GM12878 (cell line): ENCODE data around the gene WFS1.

Experiments used
- CBX5 ChIP-seq: sonication (generic); IDR thresholded peaks from 2 replicates; pipeline ENCODE4 v1.6.1; 2016; ENCODE audit warnings: low read depth, moderate library complexity, mild to moderate bottlenecking, inconsistent platforms
- RFX5 ChIP-seq: IDR thresholded peaks from 2 replicates; pipeline ENCODE4 v1.6.1; 2011; ENCODE audit warnings: low read depth, low read length, improper control_type of control experiment

GRCh38 chr4:6246170-6246634 is 23.4 kb upstream of the WFS1 start:
- TF ChIP-seq RFX5 (no peak), CBX5 (no peak)
